Heart left ventricle (tissue), 16 donors: Measurements from ENCODE around the gene GZMA. TPM values are rescaled to one million over a fixed set of nuclear protein-coding genes. Genes with fewer than 3 reads are reported as not detected.
A peak's percentile ranks its signal among the peaks of the same experiment; 100 is the strongest.

ENCODE experiments used
- ATAC-seq, 4 donors: fragments of 200-7000 bp; cut with Tn5 transposase; one replicate each; pipeline ENCODE4 v1.9.1; 2020 to 2022; ENCODE audit warnings: moderate library complexity in 4 of 4, mild to moderate bottlenecking in 3 of 4, moderate number of reproducible peaks in 1 of 4
- DNase-seq, 5 donors: peaks; one replicate each; pipeline ENCODE4 v3.0.0-alpha.2; 2020
- H3K27ac ChIP-seq, 12 donors: fragments of 200-600 bp; sonication (generic) in 4 of 12; one replicate each; pipeline versions ENCODE4 v1.5.0 to v1.8.0; 2016 to 2022; ENCODE audit warnings: mild to moderate bottlenecking in 2 of 12
- H3K27me3 ChIP-seq, 9 donors: fragments of 200-600 bp; sonication (generic) in 2 of 9; one replicate each; pipeline versions ENCODE4 v1.5.1 to v1.8.0; 2016 to 2022; ENCODE audit warnings: mild to moderate bottlenecking in 3 of 9
- H3K36me3 ChIP-seq, 9 donors: fragments of 200-600 bp; sonication (generic) in 2 of 9; one replicate each; pipeline versions ENCODE4 v1.5.0 to v1.8.0; 2018 to 2022; ENCODE audit warnings: mild to moderate bottlenecking in 2 of 9
- H3K4me1 ChIP-seq, 12 donors: fragments of 200-600 bp; sonication (generic) in 4 of 12; one replicate each; pipeline versions ENCODE4 v1.5.0 to v1.8.0; 2016 to 2022; ENCODE audit warnings: mild to moderate bottlenecking in 3 of 12
- H3K4me3 ChIP-seq, 12 donors: fragments of 200-600 bp; sonication (generic) in 4 of 12; one replicate each; pipeline versions ENCODE4 v1.5.0 to v1.8.0; 2017 to 2022; ENCODE audit warnings: mild to moderate bottlenecking in 9 of 12, moderate library complexity in 4 of 12
- H3K9me3 ChIP-seq, 12 donors: fragments of 200-600 bp; sonication (generic) in 4 of 12; one replicate each; pipeline versions ENCODE4 v1.5.0 to v1.8.0; 2016 to 2022; ENCODE audit warnings: mild to moderate bottlenecking in 1 of 12
- CTCF ChIP-seq, 12 donors: fragments of 200-600 bp; sonication (generic) in 4 of 12; IDR thresholded peaks; one replicate each; pipeline versions ENCODE4 v1.5.0 to v1.8.0; 2018 to 2022; ENCODE audit warnings: antibody characterized with exemption in 12 of 12, mild to moderate bottlenecking in 5 of 12
- POLR2A ChIP-seq, 2 donors: fragments of 450-650 bp; IDR thresholded peaks; one replicate each; pipeline ENCODE4 v1.6.1; 2017; ENCODE audit warnings: antibody characterized with exemption in 2 of 2, mild to moderate bottlenecking in 2 of 2, moderate library complexity in 2 of 2
- WGBS, 4 donors: extraction: QIAGEN DNeasy Blood & Tissue Kit in 2 of 4; methylation state at CpG; one replicate each; pipeline versions ENCODE4 v1.1.5 to v1.1.7; 2013 to 2018; 5-methylcytosine and 5-hydroxymethylcytosine counted together
- intact Hi-C, 10 donors: fragments of 100-400 bp; cut with DNase I; formaldehyde crosslinking; loops; one replicate each; pipeline versions ENCODE4 v1.11.1 to v1.14.2; 2022
- polyA plus RNA-seq, 2 donors: library from polyadenylated mRNA; stranded (reverse); fragments of 200-250 nt; gene quantifications; one replicate each; pipeline ENCODE4 v1.2.3, GENCODE V29; 2013
- total RNA-seq, 9 donors: library from RNA; depleted of rRNA in 2 of 9; stranded (reverse); fragments of >200 nt in 2 of 9; fragmentation: NEBNext Ultra II Directional in 3 of 9; extraction: Animal tissue kit (Norgen Biotek cat#: 25700) in 3 of 9; gene quantifications; one replicate each; pipeline versions ENCODE4 v1.1.0 to v1.2.4, GENCODE V29; 2016 to 2023
- donor health status: ischemic (EF 13 %, LVEDD 7.1; RV severe dilation, severe dysfunction).
- donor health status: healthy with polysubstance abuse.
- donor health status: DM: no; HTN: yes; CAD: no.
- donor health status: DM: no; HTN: no; CAD: no.
- donor health status: ischemic (EF 25% LVEDD 6.9; RV normal size, moderate dysfunction).
- donor health status: ischemic (EF 25% LVEDD 5.7; RV mildly dilated, moderate dysfunction).
- donor health status: healthy.
- donor health status: DM: yes; HTN: yes; CAD: no.
- donor health status: ischemic (EF 35%, LVEDD 5.7; RV mildly dilated, moderate dysfunction).
- donor health status: nonischemic (EF 11% LVEDD 7.7; RV severe dilation, severe dysfunction).
- donor health status: DM: yes; HTN: yes; CAD: no.
- donor health status: PGD.
- donor health status: ischemic (EF 29% LVEDD 5.4; RV normal size, mild dysfunction).
- donor health status: nonischemic (EF 23%, LVEDD 6.1; RV moderate dilation, normal function).

GZMA gene
- total and polyA plus RNA-seq, 11 donors: 0.23 to 17.9 (median 0.61) TPM; not detected in 2

GRCh38 chr5:55141945-55142690 lies 39.7 kb downstream of the GZMA start:
- intact Hi-C loops: loop anchor here in 4 of 10 donors (5.0 to 10.0 kb wide), 3 partner anchors 197 to 627 kb away; partner anchors contain the start of gene SNX18 (in 2 of the 4)
- DNase-seq (no peak), ATAC-seq (no peak)
- Histone ChIP-seq H3K36me3 (no peaks in the 10 kb centered on the region), H3K4me3 (no peak overlapping the region), H3K9me3 (no peaks in the 10 kb centered on the region), H3K27ac (no peak overlapping the region), H3K27me3 (peaks cover 0 to 20% (median 3%) of the 10 kb centered on the region in 9 donors), H3K4me1 (peaks cover 0 to 5% (median 0%) of the 10 kb centered on the region in 12 donors)
- TF ChIP-seq CTCF (IDR thresholded peaks at IDR 0.05): no peak
- no peak for TF ChIP-seq POLR2A (IDR thresholded peaks at IDR 0.05)
- WGBS, 4 donors: 89 to 93% (median 92%) methylated on average over 9 of the region's 9 CpGs

GRCh38 chr5:55143624-55144023 lies 41.2 kb downstream of the GZMA start:
- Histone ChIP-seq H3K9me3 (no peaks in the 10 kb centered on the region), H3K36me3 (no peaks in the 10 kb centered on the region), H3K4me3 (no peak overlapping the region), H3K27me3 (peaks cover 0 to 23% (median 3%) of the 10 kb centered on the region in 9 donors), H3K4me1 (peaks cover 0 to 5% (median 0%) of the 10 kb centered on the region in 12 donors), H3K27ac (no peak overlapping the region)
- intact Hi-C loops: loop anchor here in 4 of 10 donors (2.0 to 10.0 kb wide), 4 partner anchors 199 to 629 kb away; partner anchors contain the start of gene SNX18 (in 2 of the 4)
- DNase-seq (no peak), ATAC-seq (peak in 1 of 4 donors; percentile 61)
- TF ChIP-seq POLR2A (IDR thresholded peaks at IDR 0.05) (no peak), CTCF (IDR thresholded peaks at IDR 0.05) (no peak)
- WGBS, 4 donors: 17 to 31% (median 30%) methylated on average over 4 of the region's 4 CpGs

GRCh38 chr5:55146080-55146479 lies 43.6 kb downstream of the GZMA start:
- H3K4me3 ChIP-seq: no peak overlapping the region
- ATAC-seq (no peak), DNase-seq (no peak)
- TF ChIP-seq CTCF (IDR thresholded peaks at IDR 0.05) (no peak), POLR2A (IDR thresholded peaks at IDR 0.05) (no peak)
- H3K4me1 ChIP-seq: peaks cover 0 to 5% (median 0%) of the 10 kb centered on the region in 12 donors
- intact Hi-C loops: loop anchor here (1.0 to 10.0 kb wide), 10 partner anchors 199 to 631 kb away; partner anchors contain the start of gene SNX18 (in 2 of the 10)
- no peak overlapping the region for H3K27ac ChIP-seq
- no peaks in the 10 kb centered on the region for H3K9me3 ChIP-seq
- H3K27me3 ChIP-seq: peaks cover 0 to 20% (median 3%) of the 10 kb centered on the region in 9 donors
- WGBS, 4 donors: 74 to 80% (median 75%) methylated on average over 8 of the region's 8 CpGs
- H3K36me3 ChIP-seq: no peaks in the 10 kb centered on the region

GRCh38 chr5:55146543-55147151 lies 44.2 kb downstream of the GZMA start:
- TF ChIP-seq POLR2A (IDR thresholded peaks at IDR 0.05) (no peak), CTCF (IDR thresholded peaks at IDR 0.05) (peak; percentile 84 to 97 (median 92))
- peaks cover 0 to 5% (median 0%) of the 10 kb centered on the region in 12 donors for H3K4me1 ChIP-seq
- WGBS, 4 donors: 8 to 9% (median 9%) methylated on average over 11 of the region's 11 CpGs
- peaks cover 0 to 19% (median 3%) of the 10 kb centered on the region in 9 donors for H3K27me3 ChIP-seq
- H3K4me3 ChIP-seq: no peak overlapping the region
- H3K9me3 ChIP-seq: no peaks in the 10 kb centered on the region
- ATAC-seq (peak; percentile 37 to 89 (median 74)), DNase-seq (peak; percentile 64 to 77 (median 69))
- no peak overlapping the region for H3K27ac ChIP-seq
- H3K36me3 ChIP-seq: no peaks in the 10 kb centered on the region
- intact Hi-C loops: loop anchor here (1.0 to 10.0 kb wide), 10 partner anchors 199 to 632 kb away; partner anchors contain the start of gene SNX18 (in 2 of the 10)
